IPS-NIHi11 (cell line): ENCODE results near the gene MORF4L1.
"Not testable (repeated sequence)": the region's sequence is repeated elsewhere in the genome, so short reads cannot be mapped to it uniquely, and the experiment has no call there.

Experiments
- DNase-seq: peaks from one replicate; pipeline ENCODE4 v3.0.0; 2012; ENCODE audit warnings: mixed read lengths, low spot score

MORF4L1 gene, protein sequence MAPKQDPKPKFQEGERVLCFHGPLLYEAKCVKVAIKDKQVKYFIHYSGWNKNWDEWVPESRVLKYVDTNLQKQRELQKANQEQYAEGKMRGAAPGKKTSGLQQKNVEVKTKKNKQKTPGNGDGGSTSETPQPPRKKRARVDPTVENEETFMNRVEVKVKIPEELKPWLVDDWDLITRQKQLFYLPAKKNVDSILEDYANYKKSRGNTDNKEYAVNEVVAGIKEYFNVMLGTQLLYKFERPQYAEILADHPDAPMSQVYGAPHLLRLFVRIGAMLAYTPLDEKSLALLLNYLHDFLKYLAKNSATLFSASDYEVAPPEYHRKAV

DNA sequence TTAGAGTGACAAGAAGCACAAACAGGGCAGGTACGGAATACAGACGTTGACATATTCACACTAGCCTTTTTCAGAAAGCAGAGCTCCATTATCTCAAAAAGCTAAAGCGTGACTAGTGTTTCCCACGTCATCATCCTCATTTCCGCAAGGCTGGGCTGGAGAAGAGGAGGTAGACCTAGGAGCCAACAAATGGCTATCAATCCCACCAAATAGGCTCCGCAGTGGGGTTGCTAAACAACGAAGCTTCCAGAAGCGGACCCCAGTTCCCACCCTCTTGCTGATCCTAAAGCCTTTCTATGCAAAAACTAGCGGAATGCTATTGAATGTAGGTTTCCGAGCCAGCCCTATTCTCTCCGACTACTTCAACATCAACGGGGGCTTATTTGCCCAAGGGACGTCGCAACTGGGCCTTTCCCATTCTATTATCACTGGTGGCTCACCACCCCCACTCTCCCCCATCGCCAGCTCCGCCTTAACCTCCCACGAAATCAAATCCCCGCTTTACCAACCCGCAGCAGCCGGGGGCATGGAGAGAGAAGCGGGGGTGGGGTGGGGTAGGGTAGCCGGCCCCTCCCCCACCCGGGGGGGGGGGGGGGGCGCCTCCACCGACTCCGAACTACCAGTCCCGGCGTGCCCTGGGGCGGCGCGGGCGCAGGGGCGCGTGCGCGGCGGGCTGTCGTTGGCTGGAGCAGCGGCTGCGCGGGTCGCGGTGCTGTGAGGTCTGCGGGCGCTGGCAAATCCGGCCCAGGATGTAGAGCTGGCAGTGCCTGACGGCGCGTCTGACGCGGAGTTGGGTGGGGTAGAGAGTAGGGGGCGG is at the start of gene MORF4L1:
Gene MORF4L1, plus strand, starts transcription at position 736 of the 817 bp plus-strand sequence. CDS start 128 bp downstream, outside the sequence.
- DNase-seq: peak; percentile 96

DNA sequence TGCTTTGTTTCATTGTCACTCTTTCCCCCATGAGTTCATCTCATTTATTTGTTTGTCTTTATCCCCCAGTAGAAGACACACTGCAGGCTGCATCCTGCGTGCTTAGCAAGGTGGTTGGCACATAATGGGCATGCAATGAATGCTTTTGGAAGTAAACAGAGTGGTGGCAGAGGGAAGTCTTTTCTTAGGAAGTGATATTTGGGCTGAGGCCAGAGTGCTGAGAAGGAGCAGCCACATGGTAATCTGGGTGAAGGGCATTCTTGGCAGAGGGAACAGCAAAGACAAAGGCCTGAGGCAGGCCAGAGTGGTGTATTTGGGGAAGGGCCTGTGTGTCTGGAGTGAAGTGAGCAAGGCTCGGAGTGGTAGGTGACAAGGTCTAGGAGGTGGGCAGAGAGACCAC is 43.8 kb upstream of the MORF4L1 start:
- no peak for DNase-seq

DNA sequence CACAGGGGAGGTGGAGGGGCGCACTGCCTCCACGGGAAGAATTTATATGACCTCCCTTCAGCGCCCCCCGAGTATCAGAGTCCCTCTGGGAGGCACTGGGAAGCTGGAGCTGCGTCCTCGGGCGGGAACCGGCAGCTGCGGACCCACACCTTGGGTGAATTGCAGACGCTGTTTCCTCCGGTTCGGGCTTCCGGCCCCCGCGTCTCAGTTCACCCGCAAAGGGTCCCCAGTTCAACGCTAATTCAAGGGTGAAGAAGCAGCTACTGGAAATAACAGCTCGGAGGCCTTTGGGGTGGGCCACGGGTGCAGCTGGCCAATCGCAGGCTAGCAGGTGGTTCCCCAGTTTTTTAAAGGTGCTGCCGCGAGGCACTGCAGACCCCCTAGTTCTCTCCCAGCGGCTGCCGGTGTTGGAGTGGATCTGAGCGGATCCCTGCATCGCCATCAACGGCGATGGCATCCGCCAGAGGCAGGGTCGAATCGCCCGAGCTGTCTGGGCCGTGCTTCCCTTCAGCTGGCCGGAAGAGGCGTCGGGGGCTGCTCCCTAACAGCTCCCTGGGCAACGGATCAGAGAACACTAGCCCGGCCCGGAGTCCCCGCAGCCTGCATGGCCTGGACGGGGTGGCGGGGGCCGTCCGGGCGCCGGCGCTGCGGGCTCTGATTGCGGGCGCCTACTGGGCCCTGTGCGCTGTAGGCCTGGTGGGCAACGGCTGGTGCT is 42.0 kb upstream of the MORF4L1 start:
- DNase-seq: no peak

DNA sequence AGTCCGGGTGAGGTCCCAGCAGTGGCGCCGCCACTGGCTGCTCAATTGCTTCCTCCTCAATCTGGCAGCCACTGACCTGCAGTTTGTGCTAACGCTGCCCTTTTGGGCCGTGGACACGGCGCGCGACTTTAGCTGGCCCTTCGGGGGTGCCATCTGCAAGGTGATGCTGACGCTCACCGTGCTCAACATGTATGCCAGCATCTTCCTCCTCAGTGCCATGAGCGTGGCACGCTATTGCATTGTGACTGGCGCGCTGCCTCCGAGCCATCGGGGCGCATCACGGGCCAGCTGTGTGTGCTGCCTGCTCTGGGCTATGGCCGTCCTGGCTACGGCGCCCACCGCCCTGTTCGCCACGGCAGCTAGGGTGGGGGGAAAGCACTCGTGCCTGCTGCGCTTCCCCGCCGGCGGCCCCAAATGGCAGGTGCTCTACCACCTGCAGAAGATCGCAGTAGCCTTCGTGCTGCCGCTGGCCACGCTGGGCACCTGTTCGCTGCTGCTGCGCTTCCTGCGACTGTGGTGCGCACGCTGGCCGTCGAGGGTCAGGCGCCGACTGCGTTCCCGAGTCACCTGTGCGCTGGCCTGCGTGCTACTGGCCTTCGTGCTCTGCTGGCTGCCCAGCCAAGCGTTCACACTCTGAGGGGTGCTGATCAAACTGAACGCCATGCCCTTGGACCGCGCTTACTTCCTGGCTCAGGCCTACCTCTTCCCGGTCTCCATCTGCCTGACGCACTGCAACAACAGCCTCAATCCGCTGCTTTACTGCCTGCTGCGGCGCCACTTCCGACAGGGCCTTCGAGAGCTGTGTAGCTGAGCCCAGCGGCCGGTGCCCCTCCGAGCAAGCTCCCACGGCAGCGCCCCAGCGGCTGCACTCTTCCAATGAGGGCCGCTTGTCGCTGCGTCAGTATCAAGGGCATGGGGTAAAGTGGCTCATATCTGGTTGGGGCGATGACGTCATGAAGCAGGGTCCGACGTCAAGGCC is 41.2 kb upstream of the MORF4L1 start:
- DNase-seq: peak; percentile 46

DNA sequence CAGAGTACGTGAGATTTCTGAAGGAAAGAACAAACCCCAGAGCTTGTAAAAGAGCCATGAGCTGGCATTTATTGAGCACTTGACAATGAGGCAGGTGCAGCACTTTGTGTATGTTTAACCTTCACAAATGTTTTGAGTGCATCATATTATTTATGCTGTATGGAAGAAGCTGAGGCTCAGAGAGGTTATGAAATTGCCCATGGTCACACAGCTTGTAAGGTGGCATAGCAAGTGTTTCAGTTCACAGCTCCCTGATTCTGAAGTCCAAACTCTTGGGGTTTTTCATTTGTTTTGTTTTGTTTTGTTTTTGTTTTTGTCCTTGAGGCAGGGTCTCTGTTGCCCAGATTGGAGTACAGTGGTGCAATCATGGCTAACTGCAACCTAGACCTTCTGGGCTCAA is 36.4 kb upstream of the MORF4L1 start:
- DNase-seq: no peak

DNA sequence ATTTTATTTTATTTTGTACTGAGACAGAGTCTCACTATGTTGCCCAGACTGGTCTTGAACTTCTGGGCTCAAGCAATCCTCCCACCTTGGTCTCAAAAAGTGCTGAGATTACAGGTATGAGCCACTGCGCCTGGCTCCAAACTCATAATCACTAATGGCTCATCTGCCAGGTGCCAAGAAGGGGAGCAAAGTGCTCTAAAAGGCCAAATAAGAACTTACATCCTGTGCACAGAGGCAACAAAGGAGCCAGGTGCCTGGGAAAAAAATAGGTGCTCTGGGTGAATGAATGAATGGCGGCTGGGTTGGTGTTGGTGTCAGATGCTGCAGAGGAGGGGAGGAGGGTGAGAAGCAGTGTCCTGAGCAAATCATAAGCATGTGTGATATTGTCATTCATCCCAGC is 35.6 kb upstream of the MORF4L1 start:
- DNase-seq: no peak

DNA sequence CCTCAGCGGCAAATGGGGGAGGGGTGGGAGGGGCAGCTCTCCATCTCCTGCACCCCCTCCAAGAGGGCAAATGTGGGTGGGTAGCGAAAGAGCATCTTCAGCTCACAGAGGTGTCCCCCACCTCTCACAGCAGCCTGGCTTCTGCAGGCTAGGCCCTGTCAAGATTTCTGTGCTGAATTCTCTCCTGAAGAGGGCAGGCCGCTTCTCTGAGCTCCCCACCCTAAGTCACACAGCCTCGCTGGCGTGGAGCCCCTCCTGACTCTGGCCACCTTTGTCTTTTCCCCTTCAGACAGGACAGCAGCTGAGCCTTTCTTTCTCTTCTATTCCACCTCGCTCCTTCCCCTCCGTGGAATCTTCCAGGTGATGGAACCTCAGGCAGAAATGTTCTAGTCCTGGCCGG is 35.1 kb upstream of the MORF4L1 start:
- peak; percentile 55 for DNase-seq

DNA sequence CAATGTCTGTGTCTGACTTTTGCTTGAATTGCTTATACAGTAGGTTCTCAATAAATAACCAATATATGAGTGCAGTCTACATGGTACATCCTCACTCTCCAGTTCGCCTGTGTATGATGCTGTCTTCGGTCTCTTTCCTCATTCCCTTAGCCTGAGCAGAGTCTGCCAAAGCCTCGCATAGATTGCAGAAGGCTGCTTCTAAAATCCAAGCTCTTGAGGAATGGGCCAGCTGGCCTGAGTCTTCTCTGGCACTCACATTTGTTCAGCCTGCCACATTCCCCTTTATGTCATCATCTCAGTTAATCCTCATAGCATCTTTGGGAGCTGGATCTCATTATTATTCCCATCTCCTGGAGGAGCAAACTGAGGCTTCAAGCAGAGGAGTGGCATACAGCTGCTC is 34.2 kb upstream of the MORF4L1 start:
- no peak for DNase-seq

DNA sequence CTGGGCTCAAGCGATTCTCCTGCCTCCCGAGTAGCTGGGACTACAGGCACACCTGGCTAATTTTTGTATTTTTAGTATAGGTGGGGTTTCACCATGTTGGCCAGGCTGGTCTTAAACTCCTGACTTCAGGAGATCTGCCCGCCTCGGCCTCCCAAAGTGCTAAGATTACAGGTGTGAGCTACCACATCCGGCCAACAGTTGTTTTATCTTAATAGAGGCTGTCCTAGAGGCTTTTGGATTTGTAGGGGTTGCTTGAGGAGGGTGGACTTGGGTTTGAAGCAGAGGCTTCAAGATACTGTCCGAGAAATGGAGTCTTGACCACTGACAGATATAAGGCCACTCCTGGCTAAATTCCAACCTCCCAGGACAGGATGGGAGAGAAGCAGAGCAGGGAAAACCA is 33.5 kb upstream of the MORF4L1 start:
- not testable (repeated sequence) for DNase-seq

DNA sequence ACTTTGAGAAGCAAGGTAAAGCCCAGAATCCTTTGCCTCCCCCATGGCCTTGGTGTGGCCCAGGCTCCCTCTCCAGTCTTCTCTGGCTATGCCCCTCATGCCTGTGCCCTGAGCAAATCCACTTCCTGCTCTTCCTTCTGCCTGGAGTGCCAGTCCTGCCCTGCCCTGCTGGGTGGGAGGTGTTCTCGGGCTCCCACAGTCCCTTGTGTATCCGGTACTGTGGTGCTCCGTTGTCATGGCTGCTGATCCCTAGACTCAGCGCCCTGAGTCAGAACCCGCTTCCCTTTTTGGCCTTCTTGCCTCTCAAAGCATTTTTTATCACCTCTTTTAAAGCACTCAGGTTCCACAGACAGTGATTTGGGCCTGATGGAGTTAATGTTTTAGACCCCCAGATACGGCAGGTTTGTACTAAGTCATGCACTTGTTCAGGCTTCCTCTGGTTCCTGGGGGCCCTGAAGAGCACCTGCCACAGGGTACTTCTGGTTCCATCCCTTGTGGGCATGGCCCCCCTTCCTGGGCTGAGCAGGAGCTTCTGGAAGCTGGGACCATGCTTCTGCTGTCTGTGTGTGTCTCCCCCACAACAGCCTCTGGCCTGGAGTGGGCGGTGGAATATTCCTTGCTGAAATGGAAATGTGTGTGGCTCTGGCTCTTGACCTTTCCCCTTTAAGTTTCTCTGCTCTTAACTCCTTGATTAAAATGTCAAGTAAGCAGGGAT is 31.9 kb upstream of the MORF4L1 start:
- no peak for DNase-seq

DNA sequence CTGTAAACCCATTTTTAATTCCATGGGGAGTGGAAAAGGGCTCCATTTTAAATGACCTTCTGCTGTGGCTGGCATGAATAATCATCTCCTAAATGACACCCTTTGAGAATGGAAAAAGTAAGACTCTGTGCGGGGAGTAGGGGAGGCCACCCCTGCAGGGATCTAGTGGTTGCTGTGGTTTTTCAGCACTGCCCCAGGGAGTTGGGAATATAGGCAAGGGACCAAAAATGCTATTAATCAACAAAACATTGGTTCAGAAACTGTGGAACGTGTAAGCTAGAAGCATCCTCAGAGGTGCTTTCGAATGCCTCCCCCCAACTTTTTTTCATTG is 31.3 kb upstream of the MORF4L1 start:
- no peak for DNase-seq

DNA sequence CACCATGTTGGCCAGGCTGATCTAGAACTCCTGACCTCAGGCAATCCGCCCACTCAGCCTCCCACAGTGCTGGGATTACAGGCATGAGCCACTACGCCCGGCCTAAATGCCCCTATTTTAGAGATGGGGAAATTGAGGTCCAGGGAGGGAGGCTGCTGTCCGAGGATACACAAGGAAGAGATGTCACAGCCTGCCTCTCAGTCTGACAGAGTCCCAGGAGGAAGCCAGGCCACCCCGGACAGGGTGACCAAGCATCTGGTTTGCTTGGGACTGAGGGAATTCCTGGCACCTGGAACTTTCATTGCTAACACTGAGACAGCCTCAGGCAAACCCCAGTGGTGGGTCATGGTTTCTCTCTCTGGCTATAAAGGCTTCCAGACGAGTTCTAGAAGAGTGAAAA is 30.8 kb upstream of the MORF4L1 start:
- no peak for DNase-seq

DNA sequence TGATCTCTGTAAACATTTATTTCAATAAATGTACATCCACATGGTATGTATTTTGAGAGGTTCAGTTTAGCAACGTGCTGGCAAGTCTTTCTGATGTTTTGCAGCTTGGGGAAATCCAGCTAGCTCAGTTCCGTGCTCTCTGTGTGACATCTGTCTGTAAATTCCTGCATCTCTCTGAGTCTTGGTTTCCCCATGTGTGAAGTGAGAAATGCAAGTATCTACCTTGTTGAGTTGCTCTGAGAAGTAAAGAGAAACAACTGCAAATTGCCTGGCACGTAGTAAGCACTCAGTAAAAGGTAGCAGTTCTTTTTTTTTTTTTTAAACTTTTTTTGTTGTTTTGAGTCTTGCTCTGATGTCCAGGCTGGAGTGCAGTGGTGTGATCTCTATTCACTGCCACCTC is 30.2 kb upstream of the MORF4L1 start:
- DNase-seq: no peak

DNA sequence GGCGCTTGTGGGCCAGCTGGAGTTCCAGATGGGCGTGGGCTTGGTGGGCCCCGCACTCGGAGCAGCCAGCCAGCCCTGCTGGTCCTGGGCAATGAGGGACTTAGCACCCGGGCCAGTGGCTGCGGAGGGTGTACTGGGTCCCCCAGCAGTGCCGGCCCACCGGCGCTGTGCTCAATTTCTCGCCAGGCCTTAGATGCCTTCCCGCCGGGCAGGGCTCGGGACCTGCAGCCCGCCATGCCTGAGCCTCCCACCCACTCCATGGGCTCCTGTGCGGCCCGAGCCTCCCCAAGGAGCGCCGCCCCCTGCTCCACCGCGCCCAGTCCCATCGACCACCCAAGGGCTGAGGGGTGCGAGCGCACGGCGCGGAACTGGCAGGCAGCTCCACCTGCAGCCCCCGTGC is 25.8 kb upstream of the MORF4L1 start:
- DNase-seq: not testable (repeated sequence)

DNA sequence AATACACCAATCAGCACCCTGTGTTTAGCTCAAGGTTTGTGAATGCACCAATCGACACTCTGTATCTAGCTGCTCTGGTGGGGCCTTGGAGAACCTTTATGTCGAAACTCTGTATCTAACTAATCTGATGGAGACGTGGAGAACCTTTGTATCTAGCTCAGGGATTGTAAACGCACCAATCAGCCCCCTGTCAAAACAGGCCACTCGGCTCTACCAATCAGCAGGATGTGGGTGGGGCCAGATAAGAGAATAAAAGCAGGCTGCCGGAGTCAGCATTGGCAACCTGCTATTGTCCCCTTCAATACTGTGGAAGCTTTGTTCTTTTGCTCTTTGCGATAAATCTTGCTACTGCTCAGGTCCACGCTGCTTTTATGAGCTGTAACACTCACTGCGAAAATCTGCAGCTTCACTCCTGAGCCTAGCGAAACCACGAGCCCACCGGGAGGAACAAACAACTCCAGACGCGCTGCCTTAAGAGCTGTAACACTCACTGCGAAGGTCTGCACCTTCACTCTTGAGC is 25.2 kb upstream of the MORF4L1 start:
- not testable (repeated sequence) for DNase-seq

DNA sequence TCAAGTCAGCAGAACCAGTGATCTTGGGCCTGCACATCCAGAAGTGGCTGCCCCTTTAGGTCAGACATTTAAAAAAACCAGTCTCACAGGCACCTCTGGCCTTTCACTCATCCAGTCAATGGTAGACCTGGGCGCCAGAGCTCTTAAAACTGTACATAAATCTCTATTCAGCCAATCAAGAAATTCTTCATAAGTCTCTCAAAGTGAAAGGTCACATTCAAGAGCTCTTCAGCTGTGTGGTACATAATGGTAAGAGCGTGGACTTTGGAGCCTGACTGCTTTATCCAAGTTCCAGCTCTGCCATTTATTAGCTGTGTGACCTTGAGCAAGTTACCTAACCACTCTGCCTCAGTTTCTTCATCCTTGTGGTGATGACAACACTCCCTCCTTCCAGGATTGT is 22.3 kb upstream of the MORF4L1 start:
- no peak for DNase-seq

DNA sequence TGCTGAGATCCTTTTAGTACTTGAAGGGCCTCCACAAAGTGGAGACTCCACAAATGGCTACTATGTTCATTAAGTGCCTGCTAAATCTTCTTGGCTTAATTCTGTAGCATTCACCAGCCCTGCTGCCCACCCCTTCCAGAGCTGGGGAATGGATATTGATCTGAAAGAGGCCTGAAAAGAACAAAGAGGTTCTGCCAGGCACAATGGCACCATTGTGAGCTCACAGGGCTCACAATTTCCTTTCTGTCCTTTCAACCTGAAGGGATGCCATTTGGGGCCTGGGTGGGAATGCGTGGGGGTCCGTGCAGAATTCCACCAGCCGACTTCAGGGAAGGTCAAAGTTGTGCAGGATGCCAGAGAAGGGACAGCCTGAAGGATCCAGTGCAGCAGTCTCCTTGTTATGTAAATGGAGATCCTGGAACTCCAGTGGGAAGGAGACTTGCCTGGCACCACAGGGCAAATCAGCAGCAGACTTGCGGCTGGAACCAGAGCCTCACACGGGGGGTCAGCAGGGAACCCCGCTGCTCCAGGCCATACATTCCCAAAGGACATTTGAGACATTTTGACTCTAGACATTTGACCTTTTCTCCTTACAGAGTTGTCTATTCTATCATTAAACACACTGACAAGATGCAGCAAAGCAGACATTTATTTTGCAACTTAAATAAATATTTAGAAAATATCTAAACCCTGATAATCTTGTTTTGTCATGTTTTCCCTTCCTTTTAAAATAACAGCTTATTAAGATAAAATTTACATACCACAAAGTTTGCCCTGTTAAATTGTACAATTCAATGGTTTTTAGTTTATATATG is 21.5 kb upstream of the MORF4L1 start:
- DNase-seq: no peak

DNA sequence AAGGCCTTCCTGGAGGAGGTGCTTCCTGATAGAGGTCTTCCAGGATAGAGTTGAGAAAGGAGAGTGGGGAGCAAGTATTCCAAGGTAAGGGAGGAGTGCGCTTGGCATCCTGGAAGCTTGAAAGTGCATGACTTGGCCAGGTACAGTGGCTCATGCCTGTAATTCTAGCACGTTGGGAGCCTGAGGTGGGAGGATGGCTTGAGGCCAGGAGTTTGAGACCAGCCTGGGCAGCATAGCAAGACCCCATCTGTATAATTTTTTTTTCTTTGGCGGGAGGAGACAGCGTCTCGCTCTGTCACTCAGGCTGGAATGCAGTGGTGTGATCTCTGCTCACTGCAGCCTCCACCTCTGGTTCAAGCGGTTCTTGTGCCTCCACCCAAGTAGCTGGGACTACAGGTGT is 19.2 kb upstream of the MORF4L1 start:
- no peak for DNase-seq

DNA sequence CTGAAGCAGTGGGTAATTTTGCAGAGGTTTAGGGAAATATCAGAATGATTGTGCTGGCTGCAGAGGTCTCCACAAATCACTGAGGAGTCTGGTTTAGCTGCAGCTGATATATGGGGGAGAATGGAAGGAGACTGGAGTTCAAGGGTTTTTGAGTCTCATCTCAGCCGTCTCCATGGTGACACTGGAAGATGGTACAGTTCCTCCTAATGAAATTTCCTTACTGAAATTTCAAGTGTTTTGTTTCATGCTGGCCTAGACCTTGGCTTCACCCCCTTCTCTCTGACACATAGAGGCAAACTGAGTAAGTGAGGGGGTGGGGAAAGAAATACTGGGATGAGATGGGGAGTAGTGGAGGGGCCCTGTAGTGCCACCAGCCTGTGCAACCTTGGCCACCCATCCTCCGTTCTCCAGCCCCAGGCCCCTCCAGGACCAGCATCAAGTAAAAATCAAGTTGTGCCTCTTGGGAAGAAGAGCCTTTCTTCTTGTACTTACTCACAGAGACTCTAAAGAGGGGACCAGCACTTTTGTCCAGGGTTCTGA is 17.8 kb upstream of the MORF4L1 start:
- no peak for DNase-seq

DNA sequence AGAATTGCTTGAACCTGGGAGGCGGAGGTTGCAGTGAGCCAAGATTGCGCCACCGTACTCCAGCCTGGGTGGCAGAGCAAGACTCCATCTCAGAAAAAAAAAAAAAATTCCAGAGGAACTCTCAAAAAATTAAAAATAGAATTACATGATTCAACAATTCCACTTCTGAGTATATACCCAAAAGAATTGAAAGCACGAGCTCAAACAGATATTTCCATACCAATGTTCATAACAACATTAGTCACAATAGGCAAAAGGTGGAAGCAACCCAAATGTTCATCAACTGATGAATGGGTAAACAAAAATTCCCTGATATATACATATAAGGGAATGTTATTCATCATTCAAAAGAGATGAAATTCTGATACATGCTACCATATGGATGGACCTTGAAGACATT is 16.9 kb upstream of the MORF4L1 start:
- DNase-seq: no peak
